B cell (primary cell): ENCODE results near the gene BRINP2. TPM values are rescaled to one million over a fixed set of nuclear protein-coding genes. Genes with fewer than 3 reads are reported as not detected.

Experiments
- ATAC-seq: fragments of 200-7000 bp; cut with Tn5 transposase; one replicate; pipeline ENCODE4 v1.10.0; 2021; ENCODE audit warnings: low read depth, mild to moderate bottlenecking, moderate number of reproducible peaks, moderate library complexity
- CTCF ChIA-PET: fragments of 350-600 bp; sonication (Branson Sonifier 250); formaldehyde crosslinking; loops from one replicate; lab custom pipeline; 2021; ENCODE audit warnings: antibody characterized with exemption, inconsistent platforms; lab: Charles Lee
- POLR2A ChIA-PET: fragments of 350-600 bp; sonication (Branson Sonifier 250); formaldehyde crosslinking; loops from one replicate; lab custom pipeline; 2021; ENCODE audit warnings: antibody characterized with exemption; lab: Charles Lee
- DNase-seq: peaks from one replicate; pipeline ENCODE4 v3.0.0; 2013
- H2AFZ ChIP-seq: 2 replicates; pipeline ENCODE4 v1.6.1; 2012; ENCODE audit warnings: mild to moderate bottlenecking, low read depth, low read length; ENCODE audit not compliant: insufficient read depth, poor library complexity, severe bottlenecking
- H3K27ac ChIP-seq, 2 donors: 1 replicate in 1 of 2; 2 replicates in 1 of 2; pipeline ENCODE4 v1.5.1; 2012 to 2013; ENCODE audit warnings: low read length in 2 of 2, mild to moderate bottlenecking in 2 of 2, moderate library complexity in 1 of 2
- H3K27me3 ChIP-seq, 4 experiments: fragments of 200-600 bp in 1 of 4; sonication (generic) in 1 of 4; replicated peaks in 1 of 4; 1 replicate in 2 of 4; 2 replicates in 2 of 4; pipeline versions ENCODE4 v1.6.1 to v1.7.0; 2013 to 2016; ENCODE audit warnings: low read length in 3 of 4, mild to moderate bottlenecking in 2 of 4, mixed read lengths in 1 of 4, moderate library complexity in 1 of 4; ENCODE audit not compliant: insufficient read depth in 4 of 4, control insufficient read depth in 3 of 4; ENCODE audit errors: control extremely low read depth in 1 of 4
- H3K36me3 ChIP-seq, 2 experiments: replicated peaks in 1 of 2; 1 replicate in 1 of 2; 2 replicates in 1 of 2; pipeline versions ENCODE4 v1.6.1 to v1.7.1; 2013; ENCODE audit warnings: low read length in 1 of 2; ENCODE audit not compliant: insufficient read depth in 2 of 2, control insufficient read depth in 1 of 2; ENCODE audit errors: control extremely low read depth in 1 of 2, extremely low read depth in 1 of 2
- H3K4me1 ChIP-seq, 2 donors: fragments of 200-600 bp in 1 of 2; sonication (generic) in 1 of 2; 1 replicate in 1 of 2; 2 replicates in 1 of 2; pipeline versions ENCODE4 v1.5.1 to v1.6.1; 2013 to 2017; ENCODE audit warnings: low read length in 2 of 2; ENCODE audit not compliant: control insufficient read depth in 2 of 2, insufficient read depth in 2 of 2
- H3K4me2 ChIP-seq: replicated peaks from 2 replicates; pipeline ENCODE3; 2012; ENCODE audit warnings: mild to moderate bottlenecking, low read depth, low read length; ENCODE audit not compliant: poor library complexity, severe bottlenecking
- H3K4me3 ChIP-seq, 5 experiments: fragments of 200-600 bp in 1 of 5; sonication (generic) in 1 of 5; 1 replicate in 3 of 5; 2 replicates in 2 of 5; pipeline versions ENCODE4 v1.5.1 to v1.7.0; 2011 to 2016; ENCODE audit warnings: low read length in 4 of 5, mild to moderate bottlenecking in 4 of 5, low read depth in 2 of 5, control low read depth in 1 of 5, moderate library complexity in 1 of 5; ENCODE audit not compliant: insufficient read depth in 1 of 5; ENCODE audit errors: control extremely low read depth in 1 of 5, extremely low read depth in 1 of 5
- H3K79me2 ChIP-seq: fragments of 200-600 bp; sonication (generic); one replicate; pipeline ENCODE4 v1.6.0; 2016; ENCODE audit warnings: low read length; ENCODE audit not compliant: control insufficient read depth, insufficient read depth
- H3K9ac ChIP-seq: fragments of 200-600 bp; sonication (generic); 2 replicates; pipeline ENCODE4 v1.6.1; 2017; ENCODE audit warnings: mild to moderate bottlenecking, low read length, moderate library complexity
- H3K9me3 ChIP-seq, 3 donors: one replicate each; pipeline versions ENCODE4 v1.6.1 to v1.7.1; 2013; ENCODE audit warnings: low read length in 2 of 3; ENCODE audit not compliant: control insufficient read depth in 2 of 3, insufficient read depth in 1 of 3; ENCODE audit errors: control extremely low read depth in 1 of 3
- H4K20me1 ChIP-seq: 2 replicates; pipeline ENCODE4 v1.6.0; 2012; ENCODE audit warnings: mild to moderate bottlenecking, low read length; ENCODE audit not compliant: insufficient read depth, control insufficient read depth, poor library complexity, severe bottlenecking
- H3K27ac Mint-ChIP-seq: one replicate; pipeline ENCODE4 v1.8.0; 2021; ENCODE audit warnings: mixed read lengths
- H3K27me3 Mint-ChIP-seq: one replicate; pipeline ENCODE4 v1.8.0; 2021; ENCODE audit warnings: mixed read lengths
- H3K4me1 Mint-ChIP-seq: one replicate; pipeline ENCODE4 v1.8.0; 2021; ENCODE audit warnings: mixed read lengths
- H3K4me3 Mint-ChIP-seq: one replicate; pipeline ENCODE4 v1.8.0; 2021; ENCODE audit warnings: mixed read lengths
- H3K9me3 Mint-ChIP-seq: one replicate; pipeline ENCODE4 v1.8.0; 2022; ENCODE audit warnings: mixed read lengths; ENCODE audit not compliant: insufficient read depth
- CTCF ChIP-seq: fragments of 200-600 bp; IDR thresholded peaks from one replicate; pipeline ENCODE4 v1.8.0; 2022; ENCODE audit warnings: antibody characterized with exemption, mild to moderate bottlenecking
- EZH2 ChIP-seq: IDR thresholded peaks from 2 replicates; pipeline ENCODE4 v1.6.1; 2012; ENCODE audit warnings: borderline replicate concordance, low read depth, mild to moderate bottlenecking, moderate library complexity, low read length; ENCODE audit not compliant: insufficient read depth, poor library complexity, severe bottlenecking
- WGBS: methylation state at CpG from one replicate; pipeline ENCODE4 v1.1.5; 2013; ENCODE audit warnings: missing lambda C conversion rate; ENCODE audit not compliant: insufficient coverage; 5-methylcytosine and 5-hydroxymethylcytosine counted together
- intact Hi-C: fragments of 100-400 bp; cut with micrococcal nuclease; formaldehyde crosslinking; loops from one replicate; pipeline ENCODE4 v1.10.0; 2022
- polyA plus RNA-seq: library from polyadenylated mRNA; depleted of rRNA; stranded (reverse); fragments of >200 nt; gene quantifications from 2 replicates; pipeline ENCODE4 v1.2.3, GENCODE V29; 2012
- total RNA-seq, 2 donors: library from RNA; stranded (reverse); fragments of 120-200 nt in 1 of 2; gene quantifications; 1 replicate in 1 of 2; 2 replicates in 1 of 2; pipeline versions ENCODE4 v1.2.3 to v1.2.4, GENCODE V29; 2013 to 2022

BRINP2 gene
- total and polyA plus RNA-seq, 2 donors (not counting 1 experiment from before 2014, with no cell fraction given), result not detected

- DNase-seq (no peak), ATAC-seq (no peak)
- Mint-ChIP-seq H3K4me3 (no peak overlapping the region), H3K27ac (no peak overlapping the region), H3K4me1 (no peaks in the 10 kb centered on the region), H3K27me3 (no peaks in the 10 kb centered on the region), H3K9me3 (peaks cover 1% of the 10 kb centered on the region)
- Histone ChIP-seq H3K9me3 (no peaks in the 10 kb centered on the region), H3K4me3 (no peak overlapping the region), H2AFZ (no peak overlapping the region), H4K20me1 (no peaks in the 10 kb centered on the region), H3K4me1 (no peaks in the 10 kb centered on the region), H3K27ac (no peak overlapping the region), H3K27me3 (no peaks in the 10 kb centered on the region), H3K4me2 (no peak overlapping the region), H3K9ac (no peak overlapping the region), H3K79me2 (no peaks in the 10 kb centered on the region), H3K36me3 (no peaks in the 10 kb centered on the region)
- POLR2A ChIA-PET, result no interaction called here
- CTCF ChIA-PET, result no interaction called here
- intact Hi-C loops, result no loop called here
- TF ChIP-seq EZH2 (no peak), CTCF (no peak)
- no CpG with 5 or more reads among the region's 2 CpGs for WGBS
Observed at GRCh38 chr1:177289532-177289931, 118.8 kb downstream of the BRINP2 start.

- no peak overlapping the region for H3K4me3 ChIP-seq
- H3K27me3 ChIP-seq, result no peaks in the 10 kb centered on the region
- no peak overlapping the region for H3K27ac ChIP-seq
- no peaks in the 10 kb centered on the region for H3K4me1 Mint-ChIP-seq
- no CpG with 5 or more reads among the region's 1 CpG for WGBS
- no peaks in the 10 kb centered on the region for H3K79me2 ChIP-seq
- DNase-seq, result no peak
- no peak for TF ChIP-seq CTCF
- no peak for TF ChIP-seq EZH2
- no peak overlapping the region for H3K4me3 Mint-ChIP-seq
- no peak overlapping the region for H3K9ac ChIP-seq
- no peaks in the 10 kb centered on the region for H3K27me3 Mint-ChIP-seq
- H3K9me3 ChIP-seq, result peaks cover 0 to 2% (median 0%) of the 10 kb centered on the region in 3 donors
- H3K9me3 Mint-ChIP-seq, result no peaks in the 10 kb centered on the region
- intact Hi-C loops, result no loop called here
- POLR2A ChIA-PET, result no interaction called here
- CTCF ChIA-PET, result no interaction called here
- H3K4me2 ChIP-seq, result no peak overlapping the region
- no peak for ATAC-seq
- H3K36me3 ChIP-seq, result no peaks in the 10 kb centered on the region
- H2AFZ ChIP-seq, result no peak overlapping the region
- H4K20me1 ChIP-seq, result no peaks in the 10 kb centered on the region
- H3K4me1 ChIP-seq, result no peaks in the 10 kb centered on the region
- H3K27ac Mint-ChIP-seq, result no peak overlapping the region
Observed at GRCh38 chr1:177300431-177300830, 129.7 kb downstream of the BRINP2 start.
